ENCODE results near the gene CDC42EP4.
"Not testable (repeated sequence)": the region's sequence is repeated elsewhere in the genome, so short reads cannot be mapped to it uniquely, and the experiment has no call there.

CDC42EP4 gene

GRCh38 chr17:73272906-73273218 lies 38.9 kb downstream of the CDC42EP4 start:
- Mint-ChIP-seq H3K36me3 (ENCODE audit: low read depth) (no peaks in the 10 kb centered on the region), H3K27me3 (ENCODE audit: low read depth) (no peaks in the 10 kb centered on the region), H3K4me1 (ENCODE audit: low read depth) (no peaks in the 10 kb centered on the region), H3K27ac (no peak overlapping the region), H3K4me3 (no peak overlapping the region), H3K9me3 (no peaks in the 10 kb centered on the region)

- Mint-ChIP-seq H3K27me3 (ENCODE audit: low read depth) (no peaks in the 10 kb centered on the region), H3K27ac (no peak overlapping the region), H3K4me1 (ENCODE audit: low read depth) (no peaks in the 10 kb centered on the region), H3K4me3 (no peak overlapping the region), H3K9me3 (no peaks in the 10 kb centered on the region), H3K36me3 (ENCODE audit: low read depth) (no peaks in the 10 kb centered on the region)
These were observed 40.7 kb downstream of the CDC42EP4 start for GRCh38 chr17:73271072-73271471.

DNA sequence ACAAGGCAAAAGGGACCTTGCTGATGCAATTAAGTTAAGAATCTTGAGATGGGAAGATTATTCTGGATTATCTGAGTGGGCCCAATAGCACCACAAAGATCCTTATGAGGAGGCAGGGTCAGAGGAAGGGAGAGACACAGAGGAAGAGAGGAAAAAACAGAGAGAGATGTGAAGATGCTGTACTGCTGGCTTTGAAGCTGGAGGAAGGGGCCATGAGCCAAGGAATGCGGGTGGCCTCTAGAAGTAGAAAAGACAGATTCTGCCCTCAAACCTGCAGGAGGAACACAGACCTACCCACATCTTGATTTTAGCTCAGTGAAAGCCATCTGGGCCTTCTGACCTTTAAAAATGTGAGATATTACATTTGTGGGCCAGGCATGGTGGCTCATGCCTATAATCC lies 42.0 kb downstream of the CDC42EP4 start:
- Mint-ChIP-seq H3K4me3 (no peak overlapping the region), H3K9me3 (no peaks in the 10 kb centered on the region), H3K27ac (no peak overlapping the region), H3K27me3 (ENCODE audit: low read depth) (no peaks in the 10 kb centered on the region), H3K4me1 (ENCODE audit: low read depth) (no peaks in the 10 kb centered on the region), H3K36me3 (ENCODE audit: low read depth) (no peaks in the 10 kb centered on the region)

DNA sequence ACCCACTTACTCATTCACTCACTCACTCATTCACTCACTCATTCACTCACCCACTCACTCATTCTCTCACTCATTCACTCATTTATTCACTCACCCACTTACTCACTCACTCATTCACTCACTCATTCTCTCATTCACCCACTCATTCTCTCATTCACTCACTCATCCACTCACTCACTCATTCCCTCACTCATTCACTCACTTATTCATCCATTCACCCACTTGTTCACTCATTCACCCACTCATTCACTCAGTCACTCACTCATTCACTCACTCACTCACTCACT lies 42.5 kb downstream of the CDC42EP4 start:
- Mint-ChIP-seq H3K4me3 (no peak overlapping the region), H3K27ac (no peak overlapping the region), H3K4me1 (ENCODE audit: low read depth) (no peaks in the 10 kb centered on the region), H3K36me3 (ENCODE audit: low read depth) (no peaks in the 10 kb centered on the region), H3K27me3 (ENCODE audit: low read depth) (no peaks in the 10 kb centered on the region), H3K9me3 (no peaks in the 10 kb centered on the region)

DNA sequence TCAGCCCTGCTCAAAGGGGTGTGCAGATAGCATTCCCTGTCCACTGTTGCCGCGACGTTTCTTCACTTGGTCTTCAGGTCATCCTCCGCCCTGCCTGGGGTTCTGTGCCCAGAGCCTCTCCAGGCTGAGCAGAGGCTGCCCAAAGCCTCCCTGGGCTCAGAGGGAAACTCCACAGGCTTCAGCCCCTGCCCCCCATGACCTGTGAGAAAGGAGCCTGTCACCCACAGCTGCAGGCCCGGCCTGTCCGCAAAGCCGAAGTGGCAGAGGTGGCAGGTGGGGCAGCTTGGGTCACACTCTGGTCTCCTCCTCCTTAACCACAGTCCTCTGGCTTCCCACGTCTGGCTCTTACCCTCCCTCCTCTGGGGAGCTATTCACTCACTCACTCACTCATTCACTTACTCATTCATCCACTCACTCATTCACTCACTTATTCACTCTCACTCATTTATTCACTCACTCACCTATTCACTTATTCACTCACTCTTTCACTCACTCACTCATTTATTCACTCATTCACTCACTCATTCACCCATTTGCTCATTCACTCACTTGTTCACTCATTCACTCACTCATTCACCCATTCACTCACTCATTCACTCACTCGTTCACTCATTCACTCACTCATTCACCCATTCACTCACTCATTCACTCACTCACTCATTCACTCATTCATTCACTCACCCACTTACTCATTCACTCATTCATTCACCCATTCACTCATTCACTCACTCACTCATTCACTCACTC lies 43.0 kb downstream of the CDC42EP4 start:
- Mint-ChIP-seq H3K27ac (no peak overlapping the region), H3K27me3 (ENCODE audit: low read depth) (no peaks in the 10 kb centered on the region), H3K9me3 (no peaks in the 10 kb centered on the region), H3K36me3 (ENCODE audit: low read depth) (no peaks in the 10 kb centered on the region), H3K4me1 (ENCODE audit: low read depth) (no peaks in the 10 kb centered on the region), H3K4me3 (no peak overlapping the region)

DNA sequence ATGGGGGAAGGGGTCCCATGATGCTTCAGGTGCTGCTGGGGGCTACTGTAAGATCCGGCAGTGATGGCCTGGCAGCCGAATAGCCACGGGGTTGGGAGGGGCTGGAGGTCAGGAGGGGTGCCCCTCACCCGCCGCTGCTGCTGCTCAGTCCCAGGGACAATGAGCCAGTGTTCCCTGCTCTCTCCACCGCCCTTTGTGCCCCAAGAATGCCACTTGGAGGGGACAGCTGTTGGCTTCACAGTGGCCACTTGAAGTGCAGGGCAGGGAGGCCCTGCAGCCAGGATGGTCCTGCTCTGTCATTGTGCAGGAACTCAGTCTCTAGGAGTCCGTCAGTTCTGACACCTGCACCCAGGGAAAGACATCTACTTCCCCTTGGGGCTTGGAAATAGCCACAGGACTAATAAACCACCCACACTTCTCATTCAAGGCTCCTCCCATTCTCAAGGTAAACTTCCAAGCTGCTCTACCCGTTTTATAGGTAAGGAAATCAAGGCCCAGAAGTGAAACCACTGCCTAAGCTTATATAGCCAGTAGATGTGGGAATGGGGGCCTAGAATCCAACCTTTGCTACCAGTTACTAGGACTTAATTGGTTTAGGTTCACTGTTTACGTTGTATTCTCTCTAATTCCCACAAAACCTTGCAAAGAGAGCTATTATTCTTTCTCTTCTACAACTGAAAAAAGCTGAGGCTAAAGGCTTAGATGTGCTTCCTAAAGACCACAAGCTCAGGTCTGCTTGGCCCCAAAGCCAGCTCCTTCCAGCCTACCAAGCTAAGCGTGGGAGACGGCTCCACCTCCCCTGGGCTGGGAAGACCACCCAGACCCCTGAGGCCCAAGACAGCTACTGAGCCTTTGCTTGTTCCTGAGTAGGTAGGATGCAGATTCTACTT lies 43.9 kb downstream of the CDC42EP4 start:
- Mint-ChIP-seq H3K9me3 (no peaks in the 10 kb centered on the region), H3K36me3 (ENCODE audit: low read depth) (no peaks in the 10 kb centered on the region), H3K4me1 (ENCODE audit: low read depth) (no peaks in the 10 kb centered on the region), H3K27me3 (ENCODE audit: low read depth) (no peaks in the 10 kb centered on the region), H3K27ac (no peak overlapping the region), H3K4me3 (no peak overlapping the region)

DNA sequence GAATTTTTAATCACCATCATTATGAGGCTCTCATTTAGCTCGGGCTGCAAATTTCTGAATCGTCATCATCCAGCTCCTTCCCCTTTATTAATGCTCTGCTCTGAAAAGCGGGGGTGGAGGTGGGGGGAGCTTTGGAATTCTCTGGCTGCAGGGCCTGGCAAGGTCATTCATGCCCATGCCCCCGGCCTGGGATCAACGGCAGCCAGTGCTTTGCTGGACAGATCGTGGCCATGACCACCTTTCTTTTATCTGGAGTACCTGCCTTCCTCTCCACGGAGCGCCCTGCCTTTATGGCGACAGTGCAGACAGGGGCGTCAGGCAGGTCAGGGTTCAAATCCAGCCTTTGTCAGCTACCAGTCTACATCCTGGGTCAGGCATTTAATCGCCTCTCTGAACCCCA lies 45.0 kb downstream of the CDC42EP4 start:
- H3K27ac Mint-ChIP-seq: no peak overlapping the region
- no peaks in the 10 kb centered on the region for H3K9me3 Mint-ChIP-seq
- H3K27me3 Mint-ChIP-seq (ENCODE audit: low read depth): no peaks in the 10 kb centered on the region
- no peak overlapping the region for H3K4me3 Mint-ChIP-seq
- no peaks in the 10 kb centered on the region for H3K36me3 Mint-ChIP-seq (ENCODE audit: low read depth)
- no peaks in the 10 kb centered on the region for H3K4me1 Mint-ChIP-seq (ENCODE audit: low read depth)

- H3K27me3 Mint-ChIP-seq (ENCODE audit: low read depth): no peaks in the 10 kb centered on the region
- no peaks in the 10 kb centered on the region for H3K36me3 Mint-ChIP-seq (ENCODE audit: low read depth)
- H3K4me3 Mint-ChIP-seq: no peak overlapping the region
- H3K27ac Mint-ChIP-seq: no peak overlapping the region
- no peaks in the 10 kb centered on the region for H3K4me1 Mint-ChIP-seq (ENCODE audit: low read depth)
- H3K9me3 Mint-ChIP-seq: no peaks in the 10 kb centered on the region
These were observed 45.9 kb downstream of the CDC42EP4 start for GRCh38 chr17:73265646-73266640.

GRCh38 chr17:73264448-73264847 lies 47.4 kb downstream of the CDC42EP4 start:
- not testable (repeated sequence) for H3K4me1 Mint-ChIP-seq (ENCODE audit: low read depth); H3K27ac Mint-ChIP-seq; H3K36me3 Mint-ChIP-seq (ENCODE audit: low read depth); H3K9me3 Mint-ChIP-seq; H3K27me3 Mint-ChIP-seq (ENCODE audit: low read depth); H3K4me3 Mint-ChIP-seq

DNA sequence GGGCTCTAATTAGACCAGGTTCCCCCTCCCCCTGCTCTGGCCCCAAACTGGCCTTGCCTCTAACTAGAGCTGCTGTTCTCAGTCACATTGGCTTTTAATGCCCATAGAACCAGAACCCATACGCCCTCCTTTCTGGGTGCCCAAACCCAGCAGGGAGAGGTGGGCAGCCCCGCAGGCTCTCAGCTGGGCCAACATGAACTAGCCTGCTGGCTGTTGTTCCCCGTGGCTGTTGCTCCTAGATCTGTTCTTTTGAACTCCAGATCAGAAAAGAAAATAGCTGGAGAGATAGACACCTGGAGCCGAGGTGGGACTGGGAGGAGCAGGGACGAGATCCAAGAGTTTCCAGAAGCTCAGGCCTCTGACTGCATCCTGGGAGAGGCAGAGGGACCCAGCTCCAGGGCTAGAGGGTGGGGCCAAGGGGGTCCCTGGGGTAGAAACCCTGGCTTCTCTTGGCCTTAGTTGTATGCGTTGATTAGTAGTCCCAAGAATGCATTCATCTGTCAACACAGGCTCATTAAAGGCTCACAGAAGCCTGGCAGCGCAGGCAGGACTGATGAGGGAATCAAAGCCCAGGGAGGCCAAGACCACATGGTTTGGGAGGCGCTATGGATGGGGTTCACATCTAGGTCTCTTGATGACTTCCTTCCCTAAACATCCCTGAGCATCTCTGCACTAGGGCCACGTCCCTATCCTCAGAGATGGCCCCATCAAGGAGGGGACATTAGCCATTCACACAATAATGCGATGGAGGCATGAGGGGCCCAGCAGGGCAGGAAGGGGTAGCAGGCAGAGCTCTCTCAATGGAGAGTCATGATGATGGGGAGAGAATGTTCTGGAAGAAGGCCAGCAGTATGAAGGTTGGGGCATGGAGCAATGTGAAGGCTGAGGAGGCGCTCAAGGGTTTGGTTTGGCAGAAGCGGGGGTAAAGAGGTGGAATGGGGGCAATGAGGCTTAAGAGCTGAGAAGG lies 48.8 kb downstream of the CDC42EP4 start:
- no peaks in the 10 kb centered on the region for H3K9me3 Mint-ChIP-seq
- H3K27ac Mint-ChIP-seq: no peak overlapping the region

DNA sequence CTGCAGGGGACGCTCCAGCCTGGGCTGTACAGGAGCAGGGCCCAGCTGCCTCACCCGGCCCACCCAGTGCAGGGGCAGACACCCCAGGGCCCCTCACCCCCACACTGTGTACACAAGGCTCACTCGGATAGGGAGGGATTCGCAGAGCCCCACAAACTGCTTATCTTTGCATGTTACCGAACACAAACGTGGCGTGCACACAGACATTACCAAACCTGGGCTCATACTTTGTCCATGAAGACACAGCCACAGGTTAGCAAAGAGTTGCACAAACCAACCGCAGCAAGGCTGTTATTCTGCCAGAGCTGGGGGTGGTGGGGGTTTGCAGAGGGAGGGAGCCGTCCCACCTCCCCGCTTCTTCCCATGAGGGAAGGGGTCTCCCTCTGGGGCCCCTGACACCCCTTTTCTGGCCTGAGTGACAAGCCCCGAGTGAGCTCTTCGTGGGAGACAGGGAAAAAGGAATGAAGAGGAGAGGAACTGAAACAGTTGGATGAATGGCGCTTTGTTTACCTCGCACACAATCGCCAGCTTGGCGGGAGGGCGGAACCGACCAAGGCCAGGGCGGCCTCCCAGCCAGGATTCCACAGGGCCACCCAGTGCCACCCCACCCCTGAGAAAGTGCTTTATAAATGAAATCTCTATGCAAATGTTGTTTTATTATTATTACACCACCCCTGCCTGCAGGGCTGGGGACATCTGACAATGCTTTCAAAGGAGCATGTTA lies 49.7 kb downstream of the CDC42EP4 start:
- H3K27ac Mint-ChIP-seq: no peak overlapping the region
- H3K36me3 Mint-ChIP-seq (ENCODE audit: low read depth): no peaks in the 10 kb centered on the region
- H3K4me1 Mint-ChIP-seq (ENCODE audit: low read depth): no peaks in the 10 kb centered on the region
- no peaks in the 10 kb centered on the region for H3K9me3 Mint-ChIP-seq
- H3K27me3 Mint-ChIP-seq (ENCODE audit: low read depth): no peaks in the 10 kb centered on the region
- no peak overlapping the region for H3K4me3 Mint-ChIP-seq

More for the DNA sequence above, 48.8 kb downstream of the CDC42EP4 start:
- no peaks in the 10 kb centered on the region for H3K4me1 Mint-ChIP-seq (ENCODE audit: low read depth)
- H3K27me3 Mint-ChIP-seq (ENCODE audit: low read depth): no peaks in the 10 kb centered on the region
- no peak overlapping the region for H3K4me3 Mint-ChIP-seq
- H3K36me3 Mint-ChIP-seq (ENCODE audit: low read depth): no peaks in the 10 kb centered on the region

DNA sequence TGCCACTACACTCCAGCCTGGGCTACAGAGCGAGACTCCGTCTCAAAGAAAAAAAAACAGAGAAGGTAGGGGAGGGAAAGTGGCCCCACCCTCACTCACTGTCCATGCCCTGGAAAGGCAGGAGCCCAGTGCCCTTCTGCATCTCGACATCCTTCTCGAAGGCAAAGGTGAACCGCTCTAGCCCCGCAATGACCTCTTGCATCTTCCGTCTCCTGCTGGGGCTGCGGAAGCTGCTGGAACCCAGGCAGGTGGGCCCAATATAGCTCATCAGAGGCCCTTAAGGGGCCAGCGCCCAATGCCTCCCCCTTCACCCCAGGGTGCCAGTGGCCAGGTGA lies 50.2 kb downstream of the CDC42EP4 start, which contains the start of gene CPSF4L:
Gene CPSF4L (minus strand): TSS at position 264 of the 335 bp plus-strand sequence. CDS start 62 bp downstream, at position 202.
- Mint-ChIP-seq H3K4me3 (no peak within 1 kb of the TSS), H3K4me1 (ENCODE audit: low read depth) (no peaks in the 10 kb centered on the region), H3K36me3 (ENCODE audit: low read depth) (no peaks in the 10 kb centered on the region), H3K27ac (no peak within 1 kb of the TSS), H3K27me3 (ENCODE audit: low read depth) (no peaks in the 10 kb centered on the region), H3K9me3 (no peaks in the 10 kb centered on the region)

DNA sequence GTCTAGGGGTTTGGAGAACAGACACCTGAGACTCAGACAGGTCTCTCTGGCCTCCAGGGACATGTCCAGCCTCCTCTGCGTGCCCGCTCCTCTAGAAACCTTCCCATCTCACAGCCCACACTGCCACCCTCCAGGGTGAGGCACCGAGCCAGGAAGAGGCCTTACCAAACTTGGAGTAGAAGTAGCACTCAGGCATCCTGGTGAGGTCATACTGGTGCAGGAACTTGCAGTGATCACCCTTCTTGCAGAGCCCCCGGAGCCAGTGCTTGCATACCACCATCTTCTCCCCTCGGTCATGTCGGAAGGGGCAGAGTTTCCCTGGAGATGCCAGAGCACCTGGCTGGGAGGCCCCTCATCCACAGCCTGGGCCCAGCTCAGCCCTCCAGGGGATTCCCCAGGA lies 54.3 kb downstream of the CDC42EP4 start:
- Mint-ChIP-seq H3K9me3 (no peaks in the 10 kb centered on the region), H3K27me3 (ENCODE audit: low read depth) (no peaks in the 10 kb centered on the region), H3K4me3 (no peak overlapping the region), H3K27ac (no peak overlapping the region), H3K4me1 (ENCODE audit: low read depth) (peaks cover 1% of the 10 kb centered on the region), H3K36me3 (ENCODE audit: low read depth) (no peaks in the 10 kb centered on the region)

Data from T-helper 1 cell treated with Interleukin-12 subunit alpha and Interleukin-12 subunit beta and Interleukin-4 antibody, amounts not matched to agents 30 μg/mL and 1 μg/mL, for 36 hours (primary cell).